ENCODE data around the gene NHS. TPM values are rescaled to one million over a fixed set of nuclear protein-coding genes. Genes with fewer than 3 reads are reported as not detected.

Gene NHS
- total and polyA plus RNA-seq, 2 of the 13 experiments (the other 11 are each of a cell fraction or from before 2014, with no cell fraction given): 0.02 TPM; not detected in 1

DNA sequence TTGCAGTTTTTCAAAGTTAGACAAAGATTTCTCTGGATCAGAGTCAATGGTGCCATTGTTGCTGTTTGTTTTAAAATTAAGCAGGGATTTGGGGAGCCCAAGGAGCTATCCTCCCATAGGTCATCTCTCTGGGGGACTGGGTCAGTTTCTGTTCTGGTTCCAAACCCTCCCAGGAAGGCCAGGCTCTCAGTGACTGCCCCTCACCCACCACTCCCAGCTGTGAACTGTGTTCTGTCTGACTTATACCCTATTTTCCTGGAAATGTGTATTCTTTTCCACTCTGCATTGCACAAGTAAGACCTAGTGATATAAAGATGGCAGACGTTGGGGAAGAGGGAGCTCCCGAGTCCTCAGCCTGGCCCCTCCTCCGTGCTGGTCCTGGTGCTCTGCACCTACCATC lies 65.8 kb downstream of the NHS start:
- TF ChIP-seq CREM (IDR thresholded peaks at IDR 0.05) (no peak), CREM (CRISPR knock-in tag; IDR thresholded peaks at IDR 0.05) (no peak), SOX6 (IDR thresholded peaks at IDR 0.05) (no peak), SOX6 (CRISPR knock-in tag; IDR thresholded peaks at IDR 0.05) (0 out of 2 replicates have a peak, but pooled peaks have one; percentile 0), NR2F6 (IDR thresholded peaks at IDR 0.05) (0 out of 2 replicates have a peak, but pooled peaks have one; percentile 2), NR2F6 (CRISPR knock-in tag; IDR thresholded peaks at IDR 0.05) (no peak)
- H3K36me3 ChIP-seq (replicated peaks in 1 of 2; ENCODE audit: control insufficient read depth in 1 of 2, insufficient read depth in 2 of 2, low read length in 2 of 2): no peaks in the 10 kb centered on the region
- ChIA-PET CTCF (ENCODE audit: low intra/inter-chr PET ratio, low total read pairs) (no interaction called here), POLR2A (no interaction called here)
- peak overlapping the region; percentile 45 for H3K4me2 ChIP-seq (ENCODE audit: low read depth, low read length)
- no peak for FAIRE-seq
- intact Hi-C loops (cut with micrococcal nuclease; ENCODE audit: unreplicated experiment) (no loop called here), in situ Hi-C loops (cut with HindIII; ENCODE audit: extremely low pct_ligation_motif_present, low pct_unique_long_range_greater_than_20kb) (no loop called here)
- peak; percentile 58 for ATAC-seq
- H3K4me1 ChIP-seq (ENCODE audit: insufficient read depth, low read length): peaks cover 41% of the 10 kb centered on the region
- no peak overlapping the region for H3K9ac ChIP-seq (ENCODE audit: insufficient read depth, low read depth, low read length)
- no peak overlapping the region for H3K4me3 ChIP-seq (replicated peaks in 1 of 3; ENCODE audit: insufficient read depth in 1 of 3, low read depth in 2 of 3, low read length in 3 of 3)
- no peaks in the 10 kb centered on the region for H4K20me1 ChIP-seq (ENCODE audit: insufficient read depth, low read length)
- H3K27ac ChIP-seq (ENCODE audit: extremely low read length, insufficient read depth, low read length): peak overlapping the region; percentile 67
- no peaks in the 10 kb centered on the region for H3K9me3 ChIP-seq (ENCODE audit: low read length)
- WGBS (ENCODE audit: low lambda C conversion rate): 19% methylated on average over 3 of the region's 3 CpGs
- peak overlapping the region; percentile 15 for H2AFZ ChIP-seq (ENCODE audit: low read length)
- no TSS peak for BruUV-seq (replicated peaks)
- H3K27me3 ChIP-seq (ENCODE audit: control insufficient read depth in 1 of 2, insufficient read depth in 2 of 2, low read length in 2 of 2): no peaks in the 10 kb centered on the region
- no peaks in the 10 kb centered on the region for H3K79me2 ChIP-seq (ENCODE audit: insufficient read depth, low read length)
- DNase-seq (ENCODE audit: low spot score): peak; percentile 25

- Histone ChIP-seq H2AFZ (ENCODE audit: low read length) (no peak overlapping the region), H3K4me3 (replicated peaks in 1 of 3; ENCODE audit: insufficient read depth in 1 of 3, low read depth in 2 of 3, low read length in 3 of 3) (no peak overlapping the region), H3K4me1 (ENCODE audit: insufficient read depth, low read length) (peaks cover 41% of the 10 kb centered on the region), H3K9ac (ENCODE audit: insufficient read depth, low read depth, low read length) (no peak overlapping the region), H4K20me1 (ENCODE audit: insufficient read depth, low read length) (no peaks in the 10 kb centered on the region), H3K4me2 (ENCODE audit: low read depth, low read length) (no peak overlapping the region), H3K27me3 (ENCODE audit: control insufficient read depth in 1 of 2, insufficient read depth in 2 of 2, low read length in 2 of 2) (no peaks in the 10 kb centered on the region), H3K27ac (ENCODE audit: extremely low read length, insufficient read depth, low read length) (no peak overlapping the region), H3K36me3 (replicated peaks in 1 of 2; ENCODE audit: control insufficient read depth in 1 of 2, insufficient read depth in 2 of 2, low read length in 2 of 2) (no peaks in the 10 kb centered on the region), H3K79me2 (ENCODE audit: insufficient read depth, low read length) (no peaks in the 10 kb centered on the region), H3K9me3 (ENCODE audit: low read length) (no peaks in the 10 kb centered on the region)
- intact Hi-C loops (cut with micrococcal nuclease; ENCODE audit: unreplicated experiment) (no loop called here), in situ Hi-C loops (cut with HindIII; ENCODE audit: extremely low pct_ligation_motif_present, low pct_unique_long_range_greater_than_20kb) (no loop called here)
- DNase-seq (ENCODE audit: low spot score): no peak
- no peak for FAIRE-seq
- no TSS peak for BruUV-seq (replicated peaks)
- CTCF ChIA-PET (ENCODE audit: low intra/inter-chr PET ratio, low total read pairs): no interaction called here
- POLR2A ChIA-PET: no interaction called here
- no peak for ATAC-seq
- TF ChIP-seq RBFOX2 (IDR thresholded peaks at IDR 0.05; ENCODE audit: low read depth, low read length) (no peak), GABPB1 (CRISPR knock-in tag; IDR thresholded peaks at IDR 0.05) (no peak), SCMH1 (CRISPR knock-in tag; IDR thresholded peaks at IDR 0.05; ENCODE audit: borderline replicate concordance) (no peak), EZH2 (conservative IDR thresholded peaks at IDR 0.05; ENCODE audit: low read depth, low read length) (no peak), KAT7 (CRISPR knock-in tag; IDR thresholded peaks at IDR 0.05; ENCODE audit: borderline replicate concordance) (no peak), SRSF9 (IDR thresholded peaks at IDR 0.05; ENCODE audit: borderline replicate concordance, insufficient read depth, low read depth, low read length, poor library complexity, severe bottlenecking) (no peak), ZNF34 (CRISPR knock-in tag; IDR thresholded peaks at IDR 0.05; ENCODE audit: borderline replicate concordance) (no peak), NCOA1 (CRISPR knock-in tag; IDR thresholded peaks at IDR 0.05) (no peak), RARA (CRISPR knock-in tag; IDR thresholded peaks at IDR 0.05) (no peak), FOXJ3 (CRISPR knock-in tag; IDR thresholded peaks at IDR 0.05; ENCODE audit: borderline replicate concordance) (no peak), PHB2 (IDR thresholded peaks at IDR 0.05; ENCODE audit: partially characterized antibody) (no peak), SNAI1 (CRISPR knock-in tag; IDR thresholded peaks at IDR 0.05; ENCODE audit: borderline replicate concordance) (no peak)
- TF ChIP-seq, protein P1, sequence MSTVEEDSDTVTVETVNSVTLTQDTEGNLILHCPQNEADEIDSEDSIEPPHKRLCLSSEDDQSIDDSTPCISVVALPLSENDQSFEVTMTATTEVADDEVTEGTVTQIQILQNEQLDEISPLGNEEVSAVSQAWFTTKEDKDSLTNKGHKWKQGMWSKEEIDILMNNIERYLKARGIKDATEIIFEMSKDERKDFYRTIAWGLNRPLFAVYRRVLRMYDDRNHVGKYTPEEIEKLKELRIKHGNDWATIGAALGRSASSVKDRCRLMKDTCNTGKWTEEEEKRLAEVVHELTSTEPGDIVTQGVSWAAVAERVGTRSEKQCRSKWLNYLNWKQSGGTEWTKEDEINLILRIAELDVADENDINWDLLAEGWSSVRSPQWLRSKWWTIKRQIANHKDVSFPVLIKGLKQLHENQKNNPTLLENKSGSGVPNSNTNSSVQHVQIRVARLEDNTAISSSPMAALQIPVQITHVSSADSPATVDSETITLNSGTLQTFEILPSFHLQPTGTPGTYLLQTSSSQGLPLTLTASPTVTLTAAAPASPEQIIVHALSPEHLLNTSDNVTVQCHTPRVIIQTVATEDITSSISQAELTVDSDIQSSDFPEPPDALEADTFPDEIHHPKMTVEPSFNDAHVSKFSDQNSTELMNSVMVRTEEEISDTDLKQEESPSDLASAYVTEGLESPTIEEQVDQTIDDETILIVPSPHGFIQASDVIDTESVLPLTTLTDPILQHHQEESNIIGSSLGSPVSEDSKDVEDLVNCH (CRISPR knock-in tag; IDR thresholded peaks at IDR 0.05): no peak
- TF ChIP-seq, protein P2, sequence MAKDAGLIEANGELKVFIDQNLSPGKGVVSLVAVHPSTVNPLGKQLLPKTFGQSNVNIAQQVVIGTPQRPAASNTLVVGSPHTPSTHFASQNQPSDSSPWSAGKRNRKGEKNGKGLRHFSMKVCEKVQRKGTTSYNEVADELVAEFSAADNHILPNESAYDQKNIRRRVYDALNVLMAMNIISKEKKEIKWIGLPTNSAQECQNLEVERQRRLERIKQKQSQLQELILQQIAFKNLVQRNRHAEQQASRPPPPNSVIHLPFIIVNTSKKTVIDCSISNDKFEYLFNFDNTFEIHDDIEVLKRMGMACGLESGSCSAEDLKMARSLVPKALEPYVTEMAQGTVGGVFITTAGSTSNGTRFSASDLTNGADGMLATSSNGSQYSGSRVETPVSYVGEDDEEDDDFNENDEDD (CRISPR knock-in tag; IDR thresholded peaks at IDR 0.05; ENCODE audit: borderline replicate concordance): no peak
Measured at GRCh38 chrX:17441965-17442364, 67.0 kb downstream of the NHS start.
